Vagina (tissue), 2 donors: ENCODE data around the gene BST2. TPM values are rescaled to one million over a fixed set of nuclear protein-coding genes. Genes with fewer than 3 reads are reported as not detected.

Experiments used
- DNase-seq, 2 donors: peaks; one replicate each; pipeline ENCODE4 v3.0.0-alpha.2; 2017; ENCODE audit errors: extremely low spot score in 2 of 2
- H3K27ac ChIP-seq: fragments of 200-600 bp; sonication (generic); one replicate; pipeline ENCODE4 v1.5.1; 2019
- H3K27me3 ChIP-seq: fragments of 200-600 bp; sonication (generic); one replicate; pipeline ENCODE4 v1.5.1; 2019
- H3K36me3 ChIP-seq, 2 donors: fragments of 200-600 bp; sonication (generic); one replicate each; pipeline ENCODE4 v1.5.1; 2017 to 2019
- H3K4me1 ChIP-seq: fragments of 200-600 bp; sonication (generic); one replicate; pipeline ENCODE4 v1.5.1; 2019
- H3K4me3 ChIP-seq, 2 donors: fragments of 200-600 bp; sonication (generic); 1 replicate in 1 of 2; 2 replicates in 1 of 2; pipeline ENCODE4 v1.5.1; 2016 to 2019
- H3K9me3 ChIP-seq: fragments of 200-600 bp; sonication (generic); one replicate; pipeline ENCODE4 v1.5.1; 2019
- POLR2A ChIP-seq, 2 donors: fragments of 450-650 bp; IDR thresholded peaks; one replicate each; pipeline ENCODE4 v1.6.1; 2017; ENCODE audit warnings: antibody characterized with exemption in 2 of 2, mild to moderate bottlenecking in 2 of 2, moderate library complexity in 2 of 2
- POLR2AphosphoS5 ChIP-seq, 2 donors: sonication (generic); formaldehyde crosslinking; IDR thresholded peaks; one replicate each; pipeline ENCODE4 v1.9.0; 2017; ENCODE audit warnings: antibody characterized with exemption in 2 of 2, mild to moderate bottlenecking in 2 of 2, low read depth in 1 of 2; ENCODE audit not compliant: insufficient read depth in 1 of 2
- intact Hi-C: fragments of 100-400 bp; cut with DNase I; formaldehyde crosslinking; loops from one replicate; pipeline ENCODE4 v1.15.1; 2023
- total RNA-seq: library from RNA; depleted of rRNA; stranded (reverse); fragments of >200 nt; gene quantifications from one replicate; pipeline ENCODE4 v1.2.3, GENCODE V29; 2016
- TF ChIP-seq, protein P1 (sequence below), 3 experiments: fragments of 450-650 bp in 2 of 3; fragments of 200-600 bp in 1 of 3; sonication (generic) in 1 of 3; IDR thresholded peaks; one replicate each; pipeline ENCODE4 v1.5.1; 2017 to 2019; ENCODE audit warnings: antibody characterized with exemption in 3 of 3, mild to moderate bottlenecking in 2 of 3, moderate library complexity in 2 of 3

BST2 gene
- total RNA-seq, 1 donor from 2014 or later = 88.4 TPM

DNA sequence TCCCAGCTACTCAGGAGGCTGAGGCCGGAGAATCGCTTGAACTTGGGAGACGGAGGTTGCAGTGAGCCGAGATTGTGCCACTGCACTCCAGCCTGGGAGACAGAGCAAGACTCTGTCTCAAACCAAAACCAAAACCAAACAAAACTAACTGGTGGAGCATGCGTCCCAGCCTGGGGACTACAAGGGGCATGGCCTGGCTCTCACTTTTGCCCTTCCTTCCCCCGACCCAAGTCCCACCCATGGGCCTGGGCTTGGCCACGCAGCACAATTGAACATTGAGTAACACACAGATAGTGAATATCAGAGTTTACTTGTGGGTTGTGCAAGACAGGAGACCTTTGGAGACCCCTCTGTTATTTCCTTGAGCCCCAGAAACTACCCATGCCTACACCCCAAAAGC lies 29.8 kb upstream of the BST2 start:
- DNase-seq = no peak
- Histone ChIP-seq H3K4me1 (no peaks in the 10 kb centered on the region), H3K4me3 (no peak overlapping the region), H3K36me3 (no peaks in the 10 kb centered on the region), H3K27ac (no peak overlapping the region), H3K27me3 (no peaks in the 10 kb centered on the region), H3K9me3 (no peaks in the 10 kb centered on the region)
- TF ChIP-seq POLR2A (IDR thresholded peaks at IDR 0.05) (no peak), POLR2AphosphoS5 (IDR thresholded peaks at IDR 0.05; ENCODE audit: insufficient read depth in 1 of 2, low read depth in 1 of 2) (no peak)
- TF ChIP-seq, protein P1, sequence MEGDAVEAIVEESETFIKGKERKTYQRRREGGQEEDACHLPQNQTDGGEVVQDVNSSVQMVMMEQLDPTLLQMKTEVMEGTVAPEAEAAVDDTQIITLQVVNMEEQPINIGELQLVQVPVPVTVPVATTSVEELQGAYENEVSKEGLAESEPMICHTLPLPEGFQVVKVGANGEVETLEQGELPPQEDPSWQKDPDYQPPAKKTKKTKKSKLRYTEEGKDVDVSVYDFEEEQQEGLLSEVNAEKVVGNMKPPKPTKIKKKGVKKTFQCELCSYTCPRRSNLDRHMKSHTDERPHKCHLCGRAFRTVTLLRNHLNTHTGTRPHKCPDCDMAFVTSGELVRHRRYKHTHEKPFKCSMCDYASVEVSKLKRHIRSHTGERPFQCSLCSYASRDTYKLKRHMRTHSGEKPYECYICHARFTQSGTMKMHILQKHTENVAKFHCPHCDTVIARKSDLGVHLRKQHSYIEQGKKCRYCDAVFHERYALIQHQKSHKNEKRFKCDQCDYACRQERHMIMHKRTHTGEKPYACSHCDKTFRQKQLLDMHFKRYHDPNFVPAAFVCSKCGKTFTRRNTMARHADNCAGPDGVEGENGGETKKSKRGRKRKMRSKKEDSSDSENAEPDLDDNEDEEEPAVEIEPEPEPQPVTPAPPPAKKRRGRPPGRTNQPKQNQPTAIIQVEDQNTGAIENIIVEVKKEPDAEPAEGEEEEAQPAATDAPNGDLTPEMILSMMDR (IDR thresholded peaks at IDR 0.05) = no peak
- intact Hi-C loops = no loop called here

DNA sequence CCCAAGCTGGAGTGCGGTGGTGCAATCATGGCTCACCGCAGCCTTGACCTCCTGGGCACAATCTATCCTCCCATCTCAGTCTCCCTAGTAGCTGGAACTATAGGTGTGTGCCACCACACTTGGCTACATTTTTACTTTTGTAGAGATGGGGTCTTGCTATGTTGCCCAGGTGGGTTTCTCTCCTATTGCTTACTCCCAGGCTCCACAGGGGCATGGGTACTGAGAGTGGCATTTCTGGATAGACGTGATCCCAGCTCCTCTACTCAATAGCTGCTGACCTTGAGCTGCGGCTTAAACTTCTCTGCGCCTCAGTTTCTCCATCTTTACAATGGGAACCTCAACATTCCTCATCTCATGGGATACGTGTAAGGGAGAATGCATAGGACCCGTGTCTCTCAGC lies 26.0 kb upstream of the BST2 start:
- no peaks in the 10 kb centered on the region for H3K27me3 ChIP-seq
- TF ChIP-seq POLR2A (IDR thresholded peaks at IDR 0.05) (no peak), POLR2AphosphoS5 (IDR thresholded peaks at IDR 0.05; ENCODE audit: insufficient read depth in 1 of 2, low read depth in 1 of 2) (no peak)
- TF ChIP-seq, protein P1 (IDR thresholded peaks at IDR 0.05) = no peak
- intact Hi-C loops = no loop called here
- no peaks in the 10 kb centered on the region for H3K9me3 ChIP-seq
- DNase-seq = no peak
- H3K4me3 ChIP-seq = no peak overlapping the region
- no peaks in the 10 kb centered on the region for H3K4me1 ChIP-seq
- no peaks in the 10 kb centered on the region for H3K36me3 ChIP-seq
- no peak overlapping the region for H3K27ac ChIP-seq

DNA sequence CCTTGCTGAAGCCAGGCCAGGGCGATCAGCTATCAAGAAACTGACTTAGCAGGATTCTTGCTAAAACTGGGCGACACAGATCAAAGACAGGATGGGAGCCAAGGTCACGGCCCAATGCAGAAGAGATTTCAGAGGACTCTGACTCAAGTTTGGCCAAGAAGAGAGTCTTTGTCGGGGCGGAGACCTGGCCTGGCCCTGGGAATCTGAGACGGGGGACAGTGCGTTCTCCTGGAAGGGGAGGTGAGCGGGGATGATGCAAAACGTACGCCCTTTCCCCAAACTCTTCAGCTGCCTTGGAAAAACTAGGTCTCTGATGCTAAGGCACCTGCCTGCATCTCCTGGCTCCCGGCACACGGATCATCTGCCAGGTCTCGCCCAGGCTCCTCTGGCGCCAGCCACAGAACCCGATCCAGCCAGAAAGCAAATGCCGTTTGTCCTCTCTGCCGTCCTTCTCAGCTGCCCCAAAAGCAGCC lies 24.2 kb upstream of the BST2 start:
- no peaks in the 10 kb centered on the region for H3K27me3 ChIP-seq
- H3K4me1 ChIP-seq = peaks cover 5% of the 10 kb centered on the region
- H3K36me3 ChIP-seq = no peaks in the 10 kb centered on the region
- no peak for TF ChIP-seq POLR2AphosphoS5 (IDR thresholded peaks at IDR 0.05; ENCODE audit: insufficient read depth in 1 of 2, low read depth in 1 of 2)
- no peak for DNase-seq
- no peak overlapping the region for H3K4me3 ChIP-seq
- H3K9me3 ChIP-seq = no peaks in the 10 kb centered on the region
- intact Hi-C loops = no loop called here
- no peak overlapping the region for H3K27ac ChIP-seq

DNA sequence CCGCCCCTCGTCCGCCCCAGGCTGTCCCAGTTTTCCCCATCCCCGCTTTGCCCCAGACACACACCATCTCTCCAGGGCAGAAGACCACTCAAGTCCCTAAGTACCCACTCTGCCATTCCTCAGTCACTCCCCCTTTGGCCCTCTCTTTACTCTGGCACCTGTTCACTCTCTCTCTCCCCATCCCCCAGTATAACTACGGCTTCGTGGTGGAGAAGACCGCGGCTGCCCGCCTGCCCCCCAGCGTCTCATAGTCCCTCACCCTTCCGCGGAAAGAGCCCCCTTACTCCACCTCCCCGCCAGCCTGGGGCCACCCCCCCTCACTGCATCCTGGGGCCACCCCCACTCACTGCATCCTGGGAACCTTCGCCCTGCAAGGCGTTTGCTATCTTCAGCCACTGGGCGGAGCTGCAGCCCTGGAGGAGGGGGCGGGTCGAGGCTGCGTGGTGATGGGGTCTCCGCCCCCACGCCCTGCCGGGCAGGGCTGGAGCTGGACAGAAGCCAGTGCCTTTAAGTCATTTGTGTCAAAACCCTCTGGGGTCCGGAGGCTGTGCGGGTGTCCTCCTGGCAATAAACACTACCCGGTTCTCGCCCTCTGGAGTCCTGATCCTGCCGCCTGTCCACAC lies 19.4 kb upstream of the BST2 start:
- intact Hi-C loops = no loop called here
- Histone ChIP-seq H3K4me3 (no peak overlapping the region), H3K4me1 (peaks cover 15% of the 10 kb centered on the region), H3K27me3 (no peaks in the 10 kb centered on the region), H3K27ac (no peak overlapping the region), H3K36me3 (no peaks in the 10 kb centered on the region), H3K9me3 (no peaks in the 10 kb centered on the region)
- DNase-seq = no peak
- TF ChIP-seq POLR2AphosphoS5 (IDR thresholded peaks at IDR 0.05; ENCODE audit: insufficient read depth in 1 of 2, low read depth in 1 of 2) (no peak), POLR2A (IDR thresholded peaks at IDR 0.05) (no peak)
- TF ChIP-seq, protein P1 (IDR thresholded peaks at IDR 0.05) = no peak

DNA sequence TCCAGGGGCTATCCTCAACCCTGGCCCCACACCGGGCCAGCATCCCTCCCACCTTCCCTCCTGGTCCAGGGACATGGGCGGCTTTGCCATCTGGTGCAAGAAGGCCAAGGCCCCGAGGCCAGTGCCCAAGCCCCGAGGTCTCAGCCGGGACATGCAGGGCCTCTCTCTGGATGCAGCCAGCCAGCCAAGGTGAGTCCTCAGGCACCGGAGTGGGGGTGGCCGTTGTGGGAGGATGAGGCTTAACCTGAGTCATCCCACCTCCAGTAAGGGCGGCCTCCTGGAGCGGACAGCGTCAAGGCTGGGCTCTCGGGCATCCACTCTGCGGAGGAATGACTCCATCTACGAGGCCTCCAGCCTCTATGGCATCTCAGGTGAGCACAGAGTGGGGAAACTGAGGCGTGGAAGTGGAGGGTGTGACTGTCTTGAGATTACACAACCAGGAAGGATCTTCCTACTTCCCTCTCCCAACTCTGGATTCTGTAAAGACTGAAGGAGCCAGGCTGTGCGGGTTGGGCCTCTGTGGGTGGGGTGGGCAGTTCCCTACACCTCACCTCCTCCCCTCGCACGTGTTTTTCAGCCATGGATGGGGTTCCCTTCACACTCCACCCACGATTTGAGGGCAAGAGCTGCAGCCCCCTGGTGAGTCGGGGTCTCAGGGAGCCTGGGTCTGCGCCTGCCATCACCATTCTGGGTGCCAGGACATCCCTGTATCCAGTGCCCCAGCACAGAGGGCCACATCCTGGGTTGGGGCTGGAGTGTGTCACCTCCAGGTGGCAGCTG lies 18.2 kb upstream of the BST2 start:
- Histone ChIP-seq H3K27me3 (no peaks in the 10 kb centered on the region), H3K27ac (no peak overlapping the region), H3K9me3 (no peaks in the 10 kb centered on the region), H3K4me1 (peaks cover 22% of the 10 kb centered on the region), H3K4me3 (no peak overlapping the region), H3K36me3 (no peaks in the 10 kb centered on the region)
- intact Hi-C loops = no loop called here
- no peak for DNase-seq
- TF ChIP-seq, protein P1 (IDR thresholded peaks at IDR 0.05) = no peak
- TF ChIP-seq POLR2AphosphoS5 (IDR thresholded peaks at IDR 0.05; ENCODE audit: insufficient read depth in 1 of 2, low read depth in 1 of 2) (no peak), POLR2A (IDR thresholded peaks at IDR 0.05) (no peak)
